Measurements from ENCODE around the gene KIF5B.

The KIF5B gene

GRCh38 chr10:32035038-32035437 lies 21.2 kb downstream of the KIF5B start:
- TF ChIP-seq MYC (IDR thresholded peaks at IDR 0.05; ENCODE audit: low read depth, low read length) (no peak), POLR2A (IDR thresholded peaks at IDR 0.05; ENCODE audit: extremely low read depth, insufficient read length) (no peak), MAX (IDR thresholded peaks at IDR 0.05; ENCODE audit: low read depth, low read length) (no peak), CTCF (IDR thresholded peaks at IDR 0.05; ENCODE audit: low read depth, low read length) (no peak)
- no peak overlapping the region for H3K4me3 ChIP-seq (ENCODE audit: low read depth, low read length)
- no peak for DNase-seq (ENCODE audit: low read depth)

- TF ChIP-seq POLR2A (IDR thresholded peaks at IDR 0.05; ENCODE audit: extremely low read depth, insufficient read length) (no peak), MAX (IDR thresholded peaks at IDR 0.05; ENCODE audit: low read depth, low read length) (no peak), MYC (IDR thresholded peaks at IDR 0.05; ENCODE audit: low read depth, low read length) (no peak), CTCF (IDR thresholded peaks at IDR 0.05; ENCODE audit: low read depth, low read length) (no peak)
- no peak overlapping the region for H3K4me3 ChIP-seq (ENCODE audit: low read depth, low read length)
- no peak for DNase-seq (ENCODE audit: low read depth)
These were observed 23.1 kb downstream of the KIF5B start for GRCh38 chr10:32033171-32033570.

- no peak for TF ChIP-seq CTCF (IDR thresholded peaks at IDR 0.05; ENCODE audit: low read depth, low read length)
- TF ChIP-seq MAX (IDR thresholded peaks at IDR 0.05; ENCODE audit: low read depth, low read length), result no peak
- TF ChIP-seq POLR2A (IDR thresholded peaks at IDR 0.05; ENCODE audit: extremely low read depth, insufficient read length), result no peak
- no peak for TF ChIP-seq MYC (IDR thresholded peaks at IDR 0.05; ENCODE audit: low read depth, low read length)
- DNase-seq (ENCODE audit: low read depth), result no peak
- H3K4me3 ChIP-seq (ENCODE audit: low read depth, low read length), result no peak overlapping the region
These were observed 24.3 kb downstream of the KIF5B start for GRCh38 chr10:32031920-32032319.

GRCh38 chr10:32031424-32031823 lies 24.8 kb downstream of the KIF5B start:
- H3K4me3 ChIP-seq (ENCODE audit: low read depth, low read length), result no peak overlapping the region
- TF ChIP-seq CTCF (IDR thresholded peaks at IDR 0.05; ENCODE audit: low read depth, low read length), result no peak
- DNase-seq (ENCODE audit: low read depth), result no peak

- H3K4me3 ChIP-seq (ENCODE audit: low read depth, low read length), result no peak overlapping the region
- TF ChIP-seq MYC (IDR thresholded peaks at IDR 0.05; ENCODE audit: low read depth, low read length) (no peak), POLR2A (IDR thresholded peaks at IDR 0.05; ENCODE audit: extremely low read depth, insufficient read length) (no peak), MAX (IDR thresholded peaks at IDR 0.05; ENCODE audit: low read depth, low read length) (no peak)
- no peak for DNase-seq (ENCODE audit: low read depth)
These were observed 27.5 kb downstream of the KIF5B start for GRCh38 chr10:32028710-32029109.

GRCh38 chr10:32023264-32023663 lies 33.0 kb downstream of the KIF5B start:
- H3K4me3 ChIP-seq (ENCODE audit: low read depth, low read length), result no peak overlapping the region
- DNase-seq (ENCODE audit: low read depth), result no peak
- TF ChIP-seq POLR2A (IDR thresholded peaks at IDR 0.05; ENCODE audit: extremely low read depth, insufficient read length), result no peak
- no peak for TF ChIP-seq MYC (IDR thresholded peaks at IDR 0.05; ENCODE audit: low read depth, low read length)
- TF ChIP-seq CTCF (IDR thresholded peaks at IDR 0.05; ENCODE audit: low read depth, low read length), result no peak
- TF ChIP-seq MAX (IDR thresholded peaks at IDR 0.05; ENCODE audit: low read depth, low read length), result no peak
